Left kidney (tissue), 2 donors: Measurements from ENCODE around the gene DCLK3. TPM values are rescaled to one million over a fixed set of nuclear protein-coding genes. Genes with fewer than 3 reads are reported as not detected.

ENCODE experiments used
- DNase-seq: peaks from one replicate; pipeline ENCODE4 v3.0.0-alpha.2; 2013
- polyA plus RNA-seq: library from polyadenylated mRNA; unstranded; fragments of 120-200 nt; gene quantifications from one replicate; pipeline ENCODE4 v1.2.1, GENCODE V29; 2013; ENCODE audit not compliant: insufficient read length

DCLK3 gene
- polyA plus RNA-seq, 1 donor = 0.86 TPM

DNA sequence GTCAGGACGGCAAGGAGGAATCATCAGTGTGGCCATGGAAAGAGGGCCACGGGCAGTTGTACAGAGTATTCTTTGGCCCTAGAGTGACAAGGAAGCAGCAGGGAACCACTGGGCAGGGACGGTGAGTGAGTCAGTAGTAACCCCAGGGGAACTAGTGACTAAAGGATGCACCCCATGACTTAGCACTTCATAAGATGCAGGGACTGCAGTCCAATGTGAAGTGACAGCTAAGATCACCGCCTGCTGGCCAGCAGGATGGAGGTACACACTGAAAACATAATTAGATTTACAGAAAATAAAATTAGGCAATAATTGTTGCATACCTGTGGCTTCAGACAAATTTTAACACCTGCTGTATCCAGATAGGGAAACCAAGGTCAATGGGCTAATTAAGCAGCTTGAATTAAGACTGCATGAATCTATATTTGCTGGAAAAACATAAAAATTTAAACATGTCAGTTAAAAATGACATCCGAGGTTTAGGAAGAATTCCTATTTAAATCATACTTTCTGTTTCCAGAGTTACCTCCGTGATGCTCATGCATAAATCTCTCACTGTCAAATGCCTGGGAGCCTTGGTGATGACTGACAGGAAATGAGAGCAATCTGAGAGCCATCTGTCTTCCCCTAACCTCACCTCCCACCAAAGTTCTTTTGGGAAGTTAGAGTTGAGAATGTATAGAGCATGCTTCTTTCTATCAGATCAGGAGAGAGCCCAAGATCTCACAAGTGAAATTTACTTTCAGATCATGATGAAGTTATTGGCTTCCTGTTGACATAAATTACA is 56.5 kb downstream of the DCLK3 start:
- DNase-seq = no peak

DNA sequence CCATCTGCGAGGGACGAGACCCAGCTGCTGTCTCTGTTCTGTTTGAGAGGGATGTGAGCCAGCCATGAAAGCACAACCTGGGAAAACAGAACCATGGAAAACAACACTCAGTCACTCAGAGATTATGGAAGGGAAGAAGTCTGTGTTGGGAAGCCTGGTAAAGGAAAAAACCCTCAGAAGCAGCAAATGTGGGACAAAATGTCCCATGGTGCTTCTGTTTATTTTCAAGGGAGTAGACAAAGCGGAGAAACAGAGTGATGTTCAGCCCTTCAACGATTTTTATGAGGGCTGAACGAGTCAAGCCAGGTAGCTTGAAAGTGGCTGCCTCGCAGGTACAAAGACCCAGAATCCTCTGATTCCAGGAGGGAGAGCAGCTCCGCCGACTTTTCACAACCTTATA is 59.3 kb downstream of the DCLK3 start:
- DNase-seq = no peak

- no peak for DNase-seq
Observed at GRCh38 chr3:36704280-36704679, 60.1 kb downstream of the DCLK3 start.

- no peak for DNase-seq
Observed at GRCh38 chr3:36701249-36701572, 63.1 kb downstream of the DCLK3 start.

DNA sequence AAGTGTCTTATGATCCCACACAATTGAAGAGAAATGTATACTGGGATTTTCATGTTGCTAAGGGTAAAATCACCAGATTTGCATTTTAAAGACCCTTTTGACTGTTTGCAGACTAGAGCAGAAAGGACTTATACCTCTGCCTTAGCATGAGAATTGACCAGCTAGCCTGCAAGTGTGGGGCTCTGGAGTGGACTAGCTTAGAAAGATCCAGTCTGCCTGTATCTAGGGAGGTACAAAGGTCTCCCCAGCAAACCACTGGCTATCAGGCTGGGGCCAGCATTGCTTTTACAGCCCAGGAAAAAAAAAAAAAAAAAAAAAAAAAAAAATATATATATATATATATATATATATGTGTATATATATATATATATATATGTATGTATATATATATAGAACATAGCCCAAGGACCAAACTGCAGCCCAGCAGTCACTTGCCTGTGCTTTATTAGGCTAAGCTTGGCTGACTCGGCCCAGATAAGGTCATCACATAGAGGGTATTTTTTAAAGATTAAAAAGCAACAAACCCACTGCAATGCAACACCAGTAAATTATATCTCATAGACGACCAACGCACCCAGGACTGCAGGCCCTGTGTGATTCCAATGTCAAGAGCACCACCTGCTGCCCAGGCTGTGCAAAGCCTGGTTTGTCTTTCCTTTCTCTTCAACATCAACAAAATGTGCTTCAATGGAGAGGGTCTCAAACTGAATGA is 63.7 kb downstream of the DCLK3 start:
- peak; percentile 55 for DNase-seq

DNA sequence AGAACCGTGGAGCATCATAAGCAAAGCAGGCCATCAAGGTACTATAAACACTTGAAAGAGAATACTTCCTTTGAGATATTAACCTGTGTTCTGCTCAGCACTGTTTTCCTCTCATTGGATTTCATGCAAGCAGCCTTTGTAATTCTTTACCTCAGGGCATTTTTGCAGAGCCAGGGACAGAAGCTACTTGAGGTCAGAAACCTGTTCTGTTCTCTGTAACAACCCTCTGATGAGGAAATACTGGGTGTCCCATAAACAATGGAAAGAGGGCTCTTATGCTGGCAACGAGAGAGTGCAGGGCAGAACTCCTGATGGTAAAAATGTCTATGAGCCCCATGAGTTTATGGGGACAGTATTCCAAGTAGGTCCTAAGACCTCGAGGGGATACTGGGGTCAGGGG is 66.0 kb downstream of the DCLK3 start:
- DNase-seq = no peak

DNA sequence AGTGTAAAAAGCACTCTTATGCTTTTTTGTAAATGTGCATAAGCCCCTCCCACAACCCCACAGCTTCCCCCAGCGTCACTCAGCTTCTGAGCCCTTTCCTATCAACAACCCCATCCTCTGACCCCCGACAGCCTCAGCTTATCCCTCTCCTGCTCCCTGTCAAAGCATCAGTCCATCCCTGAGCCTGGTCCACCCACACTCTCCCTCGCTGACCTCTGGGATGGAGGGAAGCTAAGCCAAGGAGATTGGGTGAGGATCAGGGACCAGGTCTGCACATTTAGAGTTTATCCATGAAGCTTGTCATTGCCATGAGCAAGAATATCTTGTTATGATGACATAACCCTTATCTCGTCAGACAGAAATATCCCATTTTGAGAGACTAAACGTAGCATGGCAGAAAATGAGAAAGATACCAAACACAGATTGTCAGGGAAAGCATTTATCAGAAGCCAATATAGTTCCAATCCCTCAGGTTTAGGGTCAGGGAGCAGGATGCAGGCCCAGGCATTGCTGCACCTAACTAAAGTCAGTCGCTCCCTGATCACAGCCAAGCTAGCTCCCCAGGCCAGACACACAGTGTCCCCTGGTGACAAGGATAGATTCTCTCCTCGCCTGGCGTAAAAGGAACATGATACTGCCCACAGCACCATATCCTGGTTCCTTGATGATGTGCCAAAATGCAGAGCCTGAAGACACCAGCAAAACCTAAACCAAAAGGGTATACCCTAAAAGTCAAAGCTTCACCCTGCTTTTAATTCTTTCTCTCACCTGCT is 66.9 kb downstream of the DCLK3 start:
- DNase-seq = no peak

- DNase-seq = no peak
Observed at GRCh38 chr3:36696799-36697198, 67.6 kb downstream of the DCLK3 start.

GRCh38 chr3:36695769-36696137 is 68.6 kb downstream of the DCLK3 start:
- DNase-seq = no peak

GRCh38 chr3:36695113-36695768 is 69.1 kb downstream of the DCLK3 start:
- DNase-seq = no peak

DNA sequence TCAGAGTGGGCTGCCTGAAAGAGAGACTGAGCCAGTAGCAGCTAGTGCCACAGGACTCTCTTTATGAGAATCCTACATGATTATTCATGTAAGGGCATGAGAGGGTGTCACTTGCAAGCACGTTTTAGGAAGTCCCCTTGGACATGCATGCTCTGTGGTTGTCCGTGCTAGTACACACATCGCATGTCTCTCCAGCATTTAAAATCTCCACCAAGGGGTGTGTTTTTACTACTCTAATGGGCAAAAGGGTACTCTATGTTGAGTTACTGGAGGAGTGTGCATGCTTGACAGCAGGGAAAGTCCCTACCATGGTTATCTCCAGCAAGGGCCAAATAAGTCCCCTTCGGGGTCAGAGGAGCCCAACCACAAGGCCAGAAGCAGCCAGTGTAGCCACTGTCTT is 70.7 kb downstream of the DCLK3 start:
- DNase-seq = no peak

DNA sequence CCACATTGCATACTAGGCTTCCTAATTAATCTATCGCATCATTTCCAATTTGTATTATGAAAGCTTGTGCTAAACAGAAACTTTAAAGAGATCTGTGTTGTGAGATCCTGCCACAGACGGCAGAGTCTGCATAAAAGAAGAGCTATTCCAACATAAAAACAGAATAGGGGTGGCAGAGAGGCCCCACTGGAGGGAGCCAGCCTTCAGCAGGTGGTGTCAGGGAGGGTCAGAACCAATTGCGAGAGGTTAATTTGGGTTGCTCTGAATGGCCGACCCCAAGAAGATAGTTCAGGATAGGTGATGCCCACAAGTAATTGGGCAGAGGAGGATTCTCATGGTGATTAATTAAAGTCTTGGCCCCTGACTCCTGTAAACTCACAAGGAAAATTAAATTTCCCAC is 74.8 kb downstream of the DCLK3 start:
- no peak for DNase-seq

- no peak for DNase-seq
Observed at GRCh38 chr3:36688815-36689214, 75.5 kb downstream of the DCLK3 start.

DNA sequence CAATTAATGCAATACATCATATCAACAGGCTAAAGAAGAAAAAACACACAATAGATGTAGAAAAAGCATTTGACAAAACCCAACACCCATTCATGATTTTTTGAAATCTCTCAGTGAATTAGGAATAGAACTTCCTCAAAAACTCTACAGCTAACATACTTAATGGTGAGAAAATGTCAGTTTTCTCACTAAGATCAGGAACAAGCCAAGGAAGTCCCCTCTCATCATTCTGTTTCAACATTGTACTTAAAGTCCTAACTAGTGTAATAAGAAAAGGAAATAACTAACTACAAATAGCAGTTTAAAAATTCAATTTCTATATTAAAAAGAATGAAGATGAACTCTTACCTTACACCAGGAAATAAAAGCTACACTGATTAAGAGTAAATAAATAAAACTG is 77.8 kb downstream of the DCLK3 start:
- DNase-seq = no peak

DNA sequence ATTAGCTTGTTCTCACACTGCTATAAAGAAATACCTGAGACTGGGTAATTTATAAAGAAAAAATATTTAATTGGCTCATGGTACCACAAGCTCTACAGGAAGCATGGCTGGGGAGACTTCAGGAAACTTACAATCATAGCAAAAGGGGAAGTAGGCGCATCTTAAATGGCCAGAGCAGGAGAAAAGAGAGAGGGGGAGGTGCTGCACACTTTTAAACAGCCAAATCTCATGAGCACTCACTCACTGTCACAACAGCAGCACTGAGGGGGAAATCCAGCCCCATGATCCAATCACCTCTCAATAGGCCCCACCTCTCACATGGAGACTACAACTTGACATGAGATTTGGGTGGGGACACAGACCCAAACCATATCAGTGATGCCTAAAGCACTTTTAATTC is 82.5 kb downstream of the DCLK3 start:
- no peak for DNase-seq

DNA sequence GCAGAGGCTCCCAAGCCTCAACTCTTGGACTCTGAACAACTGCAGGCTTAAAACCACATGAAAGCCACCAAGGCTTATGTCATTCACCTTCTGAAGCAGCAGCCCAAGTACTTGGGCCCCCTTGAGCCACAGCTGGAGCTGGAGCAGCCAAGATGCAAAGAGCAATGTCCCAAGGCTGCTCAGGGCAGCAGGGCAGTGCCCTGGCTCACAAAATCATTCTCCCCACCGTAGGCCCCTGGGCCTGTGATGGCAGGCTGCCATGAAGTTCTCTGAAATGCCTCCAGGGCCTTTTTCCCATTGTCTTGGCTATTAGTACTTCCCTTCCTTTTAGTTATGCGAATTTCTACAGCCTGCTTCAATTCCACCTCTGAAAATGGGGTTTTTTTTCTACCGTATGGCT is 83.4 kb downstream of the DCLK3 start:
- DNase-seq = no peak

DNA sequence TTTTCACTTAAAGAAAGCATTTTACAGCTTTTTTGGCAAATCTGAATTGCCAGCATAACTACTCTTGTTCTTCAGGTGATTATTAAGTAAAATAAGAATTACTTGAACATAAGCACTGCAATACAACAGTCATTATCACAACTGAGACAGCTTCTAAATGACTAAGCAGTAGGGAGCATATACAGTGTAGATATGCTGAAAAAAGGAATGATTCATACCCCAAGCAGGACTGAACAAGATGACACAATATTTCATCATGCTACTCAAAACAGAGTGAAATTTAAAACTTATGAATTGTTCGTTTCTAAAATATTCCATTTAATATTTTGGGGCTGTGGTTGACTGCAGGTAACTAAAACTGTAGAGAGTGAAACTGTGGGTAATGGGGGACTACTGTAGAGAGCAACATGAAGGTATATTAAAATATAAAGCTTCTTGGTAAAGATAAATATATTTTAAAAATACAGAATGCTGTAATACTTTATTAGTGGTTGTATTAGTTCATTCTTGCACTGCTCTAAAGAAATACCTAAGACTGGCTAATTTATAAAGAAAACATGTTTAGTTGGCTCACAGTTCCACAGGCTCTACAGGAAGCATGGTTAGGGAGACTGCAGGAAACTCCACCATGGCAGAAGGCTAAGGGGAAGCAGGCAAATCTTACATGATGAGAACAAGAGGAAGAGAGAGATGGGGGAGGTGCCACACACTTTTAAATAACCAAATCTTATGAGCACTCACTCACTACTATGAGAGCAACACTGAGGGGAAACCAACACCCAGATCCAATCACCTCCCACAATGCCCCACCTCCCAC is 84.8 kb downstream of the DCLK3 start:
- no peak for DNase-seq

GRCh38 chr3:36678216-36679013 is 85.9 kb downstream of the DCLK3 start:
- DNase-seq = no peak

DNA sequence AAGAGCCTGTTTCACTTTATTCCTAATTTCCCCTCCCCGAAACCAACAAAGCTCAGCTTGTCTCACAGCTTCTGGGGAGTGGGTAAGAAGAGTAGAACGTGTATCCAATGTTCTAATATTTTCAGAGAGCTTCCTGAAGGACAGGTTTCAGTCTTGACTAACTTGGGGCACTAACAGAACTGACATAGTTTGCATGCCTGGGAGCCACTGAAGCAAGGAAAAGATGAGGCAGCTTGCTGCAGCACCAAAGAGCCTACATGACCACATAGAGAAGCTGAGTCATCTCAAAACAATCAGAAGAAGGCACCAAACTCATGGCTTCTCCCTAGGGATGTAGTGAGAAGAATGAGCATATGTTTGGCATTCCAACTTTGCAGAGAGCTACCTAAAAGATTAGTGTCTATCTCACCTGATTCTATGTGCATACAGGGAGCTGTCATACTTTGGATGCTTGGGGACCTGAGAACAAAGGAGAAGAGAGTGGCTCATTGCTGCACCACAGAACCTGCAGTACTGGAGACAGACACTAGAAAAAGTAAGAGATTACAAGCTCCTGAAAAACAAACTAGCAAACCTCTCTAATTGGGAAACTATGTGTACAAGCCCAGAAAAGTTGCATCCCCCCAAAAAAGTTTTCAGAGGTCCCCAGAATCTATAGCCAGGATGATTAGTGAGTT is 86.9 kb downstream of the DCLK3 start:
- DNase-seq = no peak

- DNase-seq = no peak
Observed at GRCh38 chr3:36674816-36675215, 89.5 kb downstream of the DCLK3 start.
